Stimulated activated CD8-positive, alpha-beta memory T cell treated with anti-CD3 and anti-CD28 coated beads, Interleukin-15, amount 100 ng/mL, for 4 hours (primary cell): ENCODE measurements around the gene ROBO2.

Source experiments
- DNase-seq, 2 donors: peaks; one replicate each; pipeline ENCODE4 v3.0.0-alpha.2; 2020; ENCODE audit warnings: low read depth in 2 of 2

The ROBO2 gene

DNA sequence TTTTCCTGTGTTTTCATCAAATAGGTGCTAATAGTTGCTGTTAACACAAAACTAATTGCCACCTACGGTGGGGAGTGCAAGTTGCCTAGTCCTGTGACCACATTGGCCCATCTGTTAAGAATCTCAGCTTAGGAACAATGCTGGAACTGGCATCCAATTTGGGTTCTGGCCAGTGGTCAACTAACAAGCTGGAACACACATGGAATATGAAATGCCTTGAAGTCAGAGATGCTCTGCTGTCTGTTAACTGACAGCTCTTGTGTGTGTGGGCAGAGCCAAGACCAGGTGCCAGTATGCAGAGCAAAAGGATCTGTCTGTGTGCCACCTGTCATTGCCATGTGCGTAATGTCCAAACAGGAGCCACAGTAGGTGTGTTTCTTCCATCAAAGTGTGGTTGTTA is 460.8 kb downstream of the ROBO2 start:
- DNase-seq = no peak

DNA sequence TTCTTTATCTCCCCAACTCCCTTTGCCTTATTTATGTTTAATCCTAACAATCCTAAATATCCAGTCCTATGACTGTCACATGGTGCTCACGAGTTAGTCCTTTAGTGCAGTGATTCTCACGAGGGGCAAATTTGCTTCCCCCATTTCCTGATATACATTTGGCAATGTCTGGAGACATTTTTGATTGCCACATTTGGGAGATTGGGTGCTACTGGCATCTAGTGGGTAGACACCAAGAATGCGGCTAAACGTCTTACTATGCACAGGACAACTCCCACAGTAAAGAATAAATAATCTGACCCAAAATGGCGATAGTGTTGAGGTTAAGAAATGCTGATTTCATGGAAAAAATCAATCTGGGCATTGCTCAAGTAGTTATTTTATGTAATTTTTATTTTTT is 466.5 kb downstream of the ROBO2 start:
- no peak for DNase-seq

DNA sequence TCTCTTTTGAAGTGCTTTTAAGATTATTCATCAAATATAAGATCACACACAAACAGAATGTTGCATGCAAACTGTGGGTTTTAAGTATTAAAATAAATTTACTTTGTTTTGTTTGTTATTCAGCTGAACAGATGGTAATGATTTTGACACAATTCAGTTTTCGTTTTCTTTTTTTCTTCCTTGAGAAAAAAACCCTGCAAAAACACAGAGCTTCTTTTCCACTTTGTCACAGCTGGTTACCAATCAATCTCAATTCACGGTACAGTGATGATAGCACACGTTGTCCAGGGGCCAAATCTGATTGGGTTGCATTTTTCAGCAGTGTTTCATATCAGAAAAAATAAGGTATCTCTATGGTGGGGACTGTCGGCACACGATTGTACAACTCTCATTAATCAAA is 473.6 kb downstream of the ROBO2 start:
- DNase-seq = no peak

DNA sequence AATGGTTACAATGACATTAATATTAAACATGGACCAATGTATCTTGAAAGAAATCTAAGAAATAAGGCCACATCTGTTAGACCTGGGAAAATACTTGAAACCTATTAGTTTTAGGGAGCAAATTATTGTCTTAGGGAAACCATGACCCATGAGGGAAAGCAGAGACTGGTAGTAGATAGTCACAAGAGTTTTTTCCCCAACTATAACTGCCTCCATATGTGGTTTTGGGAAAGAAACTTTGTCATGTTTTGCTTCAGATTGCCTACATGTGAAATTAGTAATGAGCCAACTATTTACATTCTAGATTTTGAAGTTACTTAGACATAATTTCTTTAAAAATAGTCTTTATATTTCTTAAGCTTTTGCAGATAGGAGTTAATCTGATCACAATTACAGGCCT is 474.9 kb downstream of the ROBO2 start:
- no peak for DNase-seq

DNA sequence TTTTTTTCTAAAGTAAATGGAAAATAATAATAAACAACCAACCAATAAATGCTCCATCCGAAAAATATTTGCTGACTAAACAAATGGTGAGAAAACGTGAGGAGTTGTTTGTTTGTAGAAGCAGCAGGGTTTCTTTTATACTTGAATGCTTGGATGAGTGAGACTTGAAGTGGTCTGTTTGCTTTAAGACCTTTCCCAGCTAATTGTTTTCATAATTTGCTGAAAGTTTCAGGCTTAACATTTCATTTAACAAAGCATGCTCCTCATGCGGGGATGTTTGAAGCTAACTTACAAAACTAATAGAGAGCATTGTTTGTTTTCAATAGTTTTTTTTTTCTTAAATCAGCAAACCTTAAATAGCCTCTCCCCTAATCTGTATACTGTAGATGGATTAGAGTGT is 484.6 kb downstream of the ROBO2 start:
- no peak for DNase-seq

DNA sequence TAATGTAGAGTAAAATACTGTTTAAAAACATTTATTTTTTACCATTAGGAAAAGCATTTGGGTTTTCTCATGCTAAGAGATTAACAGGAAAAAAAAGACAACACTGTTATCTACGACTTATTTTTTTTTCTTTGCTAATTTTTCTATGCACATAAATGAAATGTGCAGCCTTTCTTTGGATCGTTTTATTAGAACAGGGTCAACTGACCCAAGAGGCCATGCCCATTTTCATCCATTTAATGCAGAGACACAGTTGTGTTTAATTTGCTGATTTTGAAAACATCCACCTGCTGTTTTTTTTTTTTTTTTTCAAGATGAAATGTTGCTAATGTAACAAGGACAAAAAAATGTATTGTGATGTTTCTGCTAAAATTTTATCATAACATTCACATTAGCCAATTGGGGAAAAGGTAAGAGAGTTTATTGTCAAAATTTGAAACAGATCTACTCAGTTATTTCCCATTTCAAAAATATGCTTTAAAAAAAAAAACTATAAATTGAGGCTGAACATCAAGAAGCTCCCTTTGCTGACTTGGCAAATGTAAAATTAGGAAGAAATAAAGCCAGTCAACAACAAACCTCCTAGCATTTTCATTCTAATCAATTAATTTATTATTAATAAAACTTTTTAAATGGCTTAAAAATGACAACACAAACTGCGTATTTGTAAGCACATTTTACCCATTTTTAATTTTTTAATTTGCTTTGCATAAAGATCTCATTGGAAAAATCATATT is 485.2 kb downstream of the ROBO2 start:
- no peak for DNase-seq

DNA sequence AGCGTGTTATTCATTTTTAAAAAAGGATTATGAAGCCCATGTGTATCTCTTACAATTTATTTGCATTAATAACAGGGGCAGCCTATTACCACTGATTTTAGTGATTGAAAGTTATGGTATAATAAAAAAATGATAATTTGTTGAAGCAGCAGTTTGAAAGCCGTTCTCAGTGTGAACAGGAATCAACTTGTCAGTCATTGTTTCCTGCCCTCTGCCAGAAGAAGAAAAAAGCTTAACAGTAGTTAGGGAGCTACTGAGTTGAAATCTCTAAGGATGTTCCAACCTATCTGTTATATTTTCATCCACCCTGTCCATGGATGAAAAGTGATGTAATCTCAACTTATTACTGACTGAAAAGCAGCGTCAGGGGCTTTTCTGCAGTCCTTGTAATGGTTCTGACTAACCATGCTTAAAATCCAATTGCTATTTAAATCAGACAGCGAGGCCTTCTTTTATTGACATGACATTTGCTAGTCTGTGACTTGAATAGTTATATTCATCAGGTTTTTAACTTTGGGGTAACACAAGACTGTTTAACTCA is 486.7 kb downstream of the ROBO2 start:
- DNase-seq = no peak

DNA sequence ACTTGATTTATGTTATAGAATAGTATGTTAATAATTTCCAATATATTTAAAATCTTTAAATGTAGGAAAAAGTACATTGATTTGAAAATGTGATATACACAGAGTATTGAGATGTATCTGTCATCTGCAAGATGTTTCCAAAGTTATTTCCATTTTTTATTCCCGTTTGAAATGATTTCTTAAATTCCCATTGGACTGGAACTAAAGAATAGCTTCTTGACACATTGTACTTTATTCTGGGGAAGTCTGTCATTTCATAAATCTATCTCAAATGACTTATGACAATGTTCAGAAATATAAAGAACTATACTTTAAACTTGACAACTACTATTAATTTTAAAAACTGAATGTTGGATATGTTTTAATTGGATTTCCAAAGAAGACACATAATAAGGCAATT is 489.6 kb downstream of the ROBO2 start:
- no peak for DNase-seq

DNA sequence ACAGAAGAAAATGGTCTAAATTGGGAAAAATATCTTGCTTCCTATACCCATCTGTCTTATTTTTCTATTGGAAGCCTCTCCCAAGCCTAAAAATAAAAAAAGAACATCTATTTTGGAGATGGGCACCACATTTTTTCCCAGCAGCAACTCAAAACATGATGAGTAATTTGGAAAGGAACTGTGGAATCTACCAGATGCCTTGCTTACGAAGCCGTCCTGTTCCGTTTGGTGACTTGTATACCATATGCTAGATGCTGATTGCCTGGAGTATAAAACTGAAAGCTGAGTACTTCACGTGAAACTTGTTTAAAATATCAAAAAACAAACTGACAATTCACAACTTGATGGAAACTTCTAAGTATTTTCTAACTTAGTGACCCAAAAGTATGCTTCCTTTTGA is 491.0 kb downstream of the ROBO2 start:
- no peak for DNase-seq

DNA sequence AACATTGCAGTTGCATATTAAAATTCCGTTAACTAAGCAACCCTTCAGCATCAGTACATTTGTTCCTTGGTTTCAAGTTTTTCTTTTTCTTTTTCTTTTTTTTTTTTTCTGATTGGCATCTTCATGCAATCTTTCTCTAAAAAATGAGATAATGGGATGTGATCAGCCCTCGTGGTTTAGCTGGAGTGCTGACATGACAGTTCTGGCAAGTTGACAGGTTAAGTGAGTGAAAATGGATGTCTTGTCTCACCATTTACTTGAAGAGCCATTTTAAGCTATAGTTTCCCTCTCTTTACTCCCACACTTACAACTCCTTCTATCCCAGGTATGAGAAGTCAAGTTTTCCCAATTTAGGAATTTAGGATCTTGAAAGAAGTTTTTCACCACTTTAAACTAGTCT is 495.2 kb downstream of the ROBO2 start:
- DNase-seq = no peak

DNA sequence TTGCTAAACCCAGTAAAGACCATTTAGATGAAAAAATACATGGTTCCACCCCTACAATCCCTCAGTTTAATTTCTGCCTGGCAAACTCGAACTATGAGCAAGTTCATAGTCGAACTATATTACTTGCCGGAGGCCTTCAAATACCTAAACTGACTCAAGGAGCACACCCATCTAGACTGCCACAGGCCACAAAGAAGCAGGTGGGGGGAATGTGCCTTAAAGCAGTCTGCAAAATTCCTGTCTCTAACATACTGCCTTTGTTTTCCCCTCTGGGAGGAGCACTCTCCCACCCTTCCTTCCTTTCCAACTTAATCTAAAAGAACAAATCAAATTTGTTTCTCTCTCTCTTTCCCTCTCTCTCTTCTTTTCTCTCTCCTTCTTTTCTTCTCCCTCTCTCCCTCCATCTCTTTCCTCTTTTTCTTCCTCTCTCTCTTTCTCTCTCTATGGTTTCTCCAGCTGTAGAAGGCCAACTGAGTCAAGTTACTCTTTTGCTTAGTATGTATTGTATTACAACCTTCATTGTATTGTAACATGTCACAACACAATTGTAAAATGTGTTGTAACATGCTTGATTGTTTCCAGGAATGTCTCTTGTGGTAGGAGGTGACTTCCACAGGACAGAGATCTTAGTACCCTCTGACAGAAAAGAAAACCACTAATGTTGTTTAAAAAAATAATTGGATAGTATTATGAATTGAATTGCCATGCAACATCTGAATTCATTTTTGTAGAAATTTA is 496.3 kb downstream of the ROBO2 start:
- no peak for DNase-seq

DNA sequence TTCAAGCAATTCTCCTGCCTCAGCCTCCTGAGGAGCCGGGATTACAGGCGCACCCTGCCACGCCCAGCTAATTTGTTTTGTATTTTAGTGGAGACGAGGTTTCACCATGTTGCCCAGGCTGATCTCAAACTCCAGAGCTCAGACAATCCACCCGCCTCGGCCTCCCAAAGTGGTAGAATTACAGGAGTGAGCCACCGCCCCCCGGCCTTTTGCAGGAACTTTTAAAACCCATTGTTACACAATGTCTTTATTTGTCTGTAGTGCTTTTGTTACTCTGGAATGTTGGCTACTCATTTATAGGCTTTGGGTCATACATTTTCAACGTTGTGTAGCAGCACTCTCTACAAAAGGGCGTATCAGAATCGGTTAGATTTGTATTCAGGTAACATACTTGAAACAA is 499.1 kb downstream of the ROBO2 start:
- no peak for DNase-seq

DNA sequence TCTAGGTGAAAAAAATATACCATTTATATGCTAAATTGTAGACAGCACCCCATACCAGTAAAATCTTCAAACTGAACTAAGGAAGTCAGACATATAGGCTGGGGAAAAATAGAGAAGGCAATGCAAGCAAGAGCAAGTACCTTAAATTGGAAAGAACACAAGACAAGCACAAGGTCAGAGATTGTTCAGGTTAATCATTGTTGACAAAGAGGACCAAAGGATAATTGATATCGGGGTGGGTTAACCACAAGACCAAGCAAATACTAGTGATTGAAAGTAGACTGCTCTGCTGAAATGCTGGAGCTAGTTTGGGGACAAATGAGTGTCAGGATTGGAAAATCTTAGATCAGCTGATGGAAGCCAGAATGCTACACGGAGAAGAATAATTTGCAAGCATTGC is 499.8 kb downstream of the ROBO2 start:
- DNase-seq = no peak

DNA sequence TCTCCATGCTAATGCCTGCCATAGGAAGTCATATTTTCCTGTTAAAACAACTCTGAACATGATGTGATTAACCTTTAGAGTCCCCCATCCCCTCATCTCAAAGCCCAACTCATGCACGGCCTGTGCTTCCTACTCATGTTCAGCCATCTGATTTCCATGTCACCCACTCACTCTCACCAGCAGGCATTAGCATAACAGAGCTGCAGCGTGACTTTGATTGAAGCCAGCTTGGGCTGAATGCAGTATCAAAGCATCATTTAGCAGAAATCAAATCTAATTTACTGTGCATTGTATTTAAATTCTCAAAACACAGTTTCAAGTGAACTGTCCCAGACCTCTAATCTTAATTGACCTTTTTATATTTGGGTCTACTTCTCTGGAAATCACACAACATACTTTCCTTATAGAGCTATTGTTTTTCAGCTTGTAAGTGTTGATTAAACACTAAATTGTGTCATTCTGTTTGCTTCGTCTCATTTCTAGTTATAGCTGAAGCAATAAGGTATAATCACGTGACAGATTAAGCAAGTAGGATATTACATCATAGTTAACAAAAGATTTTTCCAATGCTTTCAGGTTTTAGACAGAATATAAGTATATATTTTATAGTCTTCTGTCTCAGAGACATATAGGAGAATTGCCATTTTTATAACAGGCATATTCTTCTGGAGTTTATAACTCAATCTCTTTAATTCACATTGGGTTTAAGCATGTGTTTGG is 501.5 kb downstream of the ROBO2 start:
- DNase-seq = no peak

DNA sequence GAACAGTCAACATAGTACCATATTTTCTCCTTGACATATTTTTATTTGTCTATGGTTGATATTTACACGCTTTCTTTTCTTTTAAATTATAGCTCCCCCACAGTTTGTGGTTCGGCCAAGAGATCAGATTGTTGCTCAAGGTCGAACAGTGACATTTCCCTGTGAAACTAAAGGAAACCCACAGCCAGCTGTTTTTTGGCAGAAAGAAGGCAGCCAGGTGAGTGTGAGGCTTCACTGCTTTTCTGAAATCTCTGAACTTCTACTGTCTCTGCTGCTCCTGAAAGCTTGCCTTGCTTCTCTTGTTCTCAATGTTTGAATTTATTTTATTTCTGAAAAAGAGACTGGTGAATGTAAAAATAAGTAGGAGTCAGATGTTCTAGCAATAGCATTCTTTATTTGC is 506.3 kb downstream of the ROBO2 start:
- DNase-seq = no peak

DNA sequence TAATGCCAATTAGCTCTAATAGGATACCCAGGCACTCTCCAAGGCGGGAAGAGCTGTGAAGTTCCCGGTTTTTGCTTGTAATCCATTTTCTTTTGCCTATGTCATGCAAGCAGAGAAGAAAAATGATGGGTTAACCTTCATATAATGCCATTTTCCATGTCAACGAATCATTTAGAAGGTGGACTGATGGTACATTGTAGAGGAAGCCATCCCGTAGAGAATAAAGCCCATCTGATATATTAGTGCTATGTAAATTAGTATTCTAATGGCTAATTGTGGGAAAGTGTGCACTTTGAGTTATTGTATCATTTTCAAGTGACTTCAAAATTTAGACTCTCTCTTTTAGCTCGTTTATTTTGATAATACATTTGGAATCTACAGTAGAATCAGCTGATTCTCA is 509.1 kb downstream of the ROBO2 start:
- DNase-seq = no peak

DNA sequence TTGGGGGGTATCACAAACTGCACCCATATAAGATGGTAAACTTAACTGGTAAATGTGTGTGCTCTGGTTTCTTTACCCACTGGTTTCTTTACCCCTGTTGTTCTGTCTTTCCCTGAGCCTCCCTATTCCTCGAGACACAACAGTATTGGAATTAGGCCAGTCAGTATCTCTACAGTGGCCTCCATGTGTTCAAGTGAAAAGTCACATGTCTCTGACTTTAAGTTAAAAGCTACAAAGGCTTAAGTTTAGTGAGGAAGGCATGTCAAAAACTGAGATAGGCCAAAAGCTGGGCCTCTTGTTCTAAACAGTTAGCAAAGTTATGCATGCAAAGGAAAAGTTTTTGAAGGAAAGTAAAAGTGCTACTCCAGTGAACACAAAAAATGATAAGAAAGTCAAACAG is 513.3 kb downstream of the ROBO2 start:
- no peak for DNase-seq

DNA sequence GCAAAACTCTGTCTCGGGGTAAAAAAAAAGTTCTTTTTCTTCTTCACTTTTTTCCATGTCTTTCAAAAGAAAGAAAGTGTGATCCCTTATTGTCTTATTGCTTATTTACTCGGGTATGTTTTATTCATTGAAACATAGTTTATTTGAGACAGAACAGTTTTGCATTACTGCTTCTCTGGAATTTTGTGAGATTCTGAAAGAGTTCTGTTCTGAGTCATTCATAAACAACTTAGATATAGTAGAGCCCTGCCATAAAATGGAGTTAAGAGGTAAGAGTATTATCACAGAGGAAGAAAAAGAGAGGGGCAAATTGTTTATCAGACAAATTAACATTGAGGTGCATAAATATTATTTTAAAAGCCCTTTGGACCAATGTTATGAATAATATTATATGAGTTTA is 522.2 kb downstream of the ROBO2 start:
- no peak for DNase-seq

DNA sequence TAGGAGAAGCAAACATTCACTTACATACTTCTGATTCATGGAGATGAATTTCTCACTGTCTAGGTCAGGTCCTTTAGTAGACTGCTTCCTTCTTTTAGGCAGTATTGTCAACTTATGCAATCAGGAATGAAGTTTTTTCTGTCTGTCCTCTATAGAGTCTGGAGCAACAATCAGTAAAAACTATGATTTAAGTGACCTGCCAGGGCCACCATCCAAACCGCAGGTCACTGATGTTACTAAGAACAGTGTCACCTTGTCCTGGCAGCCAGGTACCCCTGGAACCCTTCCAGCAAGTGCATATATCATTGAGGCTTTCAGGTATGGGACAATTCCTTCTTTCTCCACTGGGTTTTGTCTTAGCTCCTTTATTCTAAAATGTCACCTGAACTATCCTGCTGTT is 523.1 kb downstream of the ROBO2 start:
- no peak for DNase-seq

DNA sequence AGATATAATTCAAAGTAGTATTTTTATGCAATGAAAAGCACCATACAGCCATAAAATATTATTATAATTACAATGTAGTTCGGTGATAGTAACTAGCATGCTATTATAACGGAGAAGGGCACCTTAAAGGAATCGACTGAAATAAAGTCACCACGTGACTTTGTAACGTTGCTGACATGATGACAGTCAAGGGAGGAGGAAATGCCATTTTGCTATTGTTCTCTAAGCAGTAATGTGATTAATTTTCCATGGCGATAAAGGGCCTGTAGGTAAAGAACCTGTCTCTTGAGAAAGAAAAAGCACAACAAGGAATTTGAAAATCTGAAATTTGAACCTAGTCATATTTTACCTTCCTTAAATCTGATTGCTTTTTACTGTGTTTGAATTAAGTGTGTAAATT is 526.2 kb downstream of the ROBO2 start:
- no peak for DNase-seq

DNA sequence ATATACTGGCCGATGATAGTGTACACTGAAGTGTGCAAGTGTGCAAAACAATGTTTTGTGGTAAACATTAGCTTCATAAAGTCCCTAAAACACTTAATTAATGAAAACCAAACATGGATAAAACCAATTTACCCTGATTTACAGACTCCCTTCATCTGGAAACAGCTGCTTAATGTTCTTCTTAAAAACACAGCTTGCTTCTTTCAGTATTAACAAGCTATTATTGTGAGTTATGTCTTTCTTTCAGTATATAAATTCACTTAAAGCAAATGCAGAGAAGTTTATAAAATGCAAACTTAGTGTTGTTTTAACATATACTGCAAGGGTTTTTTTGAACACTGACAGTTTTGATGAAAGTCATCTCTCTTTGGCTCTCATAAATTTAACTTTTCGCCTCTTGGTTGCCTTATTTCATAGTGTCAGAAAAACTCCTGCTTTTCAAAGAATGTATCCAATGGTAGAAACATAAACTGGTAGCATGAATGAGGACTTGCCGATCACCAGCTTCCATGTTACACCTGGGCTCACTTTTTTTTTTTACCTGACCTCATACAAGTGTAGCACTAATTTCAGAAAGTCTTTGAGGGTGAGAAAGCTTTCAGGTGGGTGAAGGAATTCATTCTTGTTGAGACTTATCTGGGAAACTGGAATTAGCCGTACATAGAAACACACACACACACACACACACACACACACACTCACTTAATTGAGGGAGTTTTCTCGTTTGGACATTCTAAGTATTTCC is 532.2 kb downstream of the ROBO2 start:
- DNase-seq = no peak

DNA sequence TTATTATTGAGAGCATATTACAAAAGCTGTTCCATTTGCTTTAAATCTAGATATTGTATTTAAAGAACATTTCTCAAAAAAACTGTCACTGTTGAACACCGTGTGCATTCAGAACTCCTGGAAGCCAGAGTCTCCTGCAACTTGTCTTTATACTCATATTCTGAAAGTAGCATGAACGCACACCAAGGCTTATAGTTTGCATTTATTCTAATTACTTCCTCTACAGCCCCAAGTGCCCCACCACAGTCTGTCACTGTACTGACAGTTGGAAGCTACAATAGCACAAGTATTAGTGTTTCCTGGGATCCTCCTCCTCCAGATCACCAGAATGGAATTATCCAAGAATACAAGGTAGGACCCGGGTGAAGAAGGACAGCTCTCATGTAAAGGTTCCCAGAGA is 537.4 kb downstream of the ROBO2 start:
- no peak for DNase-seq
